Ovary (tissue), 3 donors: ENCODE measurements around the gene METRNL.

Source experiments
- EP300 ChIP-seq: sonication (generic); formaldehyde crosslinking; IDR thresholded peaks from one replicate; pipeline ENCODE4 v1.6.1; 2017; ENCODE audit warnings: antibody characterized with exemption
- POLR2A ChIP-seq: fragments of 450-650 bp; IDR thresholded peaks from one replicate; pipeline ENCODE4 v1.6.1; 2017; ENCODE audit warnings: antibody characterized with exemption, mild to moderate bottlenecking, moderate library complexity
- TF ChIP-seq, protein P1 (sequence below), 3 donors: fragments of 450-650 bp in 2 of 3; fragments of 200-600 bp in 1 of 3; IDR thresholded peaks; one replicate each; pipeline versions ENCODE4 v1.5.1 to v1.8.0; 2016 to 2022; ENCODE audit warnings: antibody characterized with exemption in 3 of 3, mild to moderate bottlenecking in 1 of 3
- donor health status: DM: no; HTN: no; CAD: no.

DNA sequence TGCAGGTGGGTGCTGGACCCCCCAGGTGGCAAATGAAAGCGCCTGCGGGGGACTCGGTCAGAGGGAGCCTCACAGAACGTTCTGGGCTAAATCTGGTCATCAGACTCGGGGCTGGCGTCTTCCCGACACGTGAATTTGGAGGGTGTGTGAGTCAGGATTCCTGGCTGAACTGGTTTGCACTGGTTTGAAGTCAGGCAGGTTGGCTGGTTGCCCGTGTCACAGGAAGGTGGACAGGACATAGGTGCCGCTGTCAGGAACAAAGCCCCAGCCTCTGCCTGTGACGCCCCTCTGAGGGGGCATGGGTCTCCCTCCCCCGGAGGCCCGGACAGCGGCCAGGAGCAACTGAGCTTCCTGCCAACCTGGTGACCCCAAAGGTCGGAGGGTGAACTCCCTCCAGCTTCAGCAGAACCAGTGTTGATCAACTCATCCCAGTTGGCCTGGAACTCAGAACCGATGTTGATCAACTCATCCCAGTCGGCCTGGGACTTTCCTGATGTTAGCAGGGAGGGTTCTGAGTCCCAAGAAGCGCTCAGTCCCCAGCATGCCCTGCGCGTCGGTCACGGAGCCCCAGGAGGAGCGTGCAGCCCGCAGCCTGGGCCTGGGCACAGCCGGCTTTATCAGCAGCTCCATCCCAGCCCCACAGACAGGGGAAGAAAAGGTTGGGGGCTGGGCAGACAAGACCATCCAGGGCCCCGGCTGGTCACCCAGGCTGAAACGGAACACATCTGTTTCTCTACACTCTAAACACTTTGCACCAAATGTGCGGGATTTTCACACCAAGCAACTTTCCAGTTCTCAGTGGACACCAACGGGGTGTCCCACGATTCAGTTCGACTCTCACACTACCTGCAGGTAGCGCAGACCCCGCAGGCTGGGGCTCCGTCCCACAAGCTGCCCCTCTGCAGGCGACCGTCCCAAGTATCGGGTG is 14.4 kb upstream of the METRNL start:
- TF ChIP-seq POLR2A, result no peak
- TF ChIP-seq, protein P1, sequence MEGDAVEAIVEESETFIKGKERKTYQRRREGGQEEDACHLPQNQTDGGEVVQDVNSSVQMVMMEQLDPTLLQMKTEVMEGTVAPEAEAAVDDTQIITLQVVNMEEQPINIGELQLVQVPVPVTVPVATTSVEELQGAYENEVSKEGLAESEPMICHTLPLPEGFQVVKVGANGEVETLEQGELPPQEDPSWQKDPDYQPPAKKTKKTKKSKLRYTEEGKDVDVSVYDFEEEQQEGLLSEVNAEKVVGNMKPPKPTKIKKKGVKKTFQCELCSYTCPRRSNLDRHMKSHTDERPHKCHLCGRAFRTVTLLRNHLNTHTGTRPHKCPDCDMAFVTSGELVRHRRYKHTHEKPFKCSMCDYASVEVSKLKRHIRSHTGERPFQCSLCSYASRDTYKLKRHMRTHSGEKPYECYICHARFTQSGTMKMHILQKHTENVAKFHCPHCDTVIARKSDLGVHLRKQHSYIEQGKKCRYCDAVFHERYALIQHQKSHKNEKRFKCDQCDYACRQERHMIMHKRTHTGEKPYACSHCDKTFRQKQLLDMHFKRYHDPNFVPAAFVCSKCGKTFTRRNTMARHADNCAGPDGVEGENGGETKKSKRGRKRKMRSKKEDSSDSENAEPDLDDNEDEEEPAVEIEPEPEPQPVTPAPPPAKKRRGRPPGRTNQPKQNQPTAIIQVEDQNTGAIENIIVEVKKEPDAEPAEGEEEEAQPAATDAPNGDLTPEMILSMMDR (IDR thresholded peaks at IDR 0.05), result no peak
- TF ChIP-seq EP300, result no peak
